Measurements from ENCODE around the gene LRRC7.

Gene LRRC7

DNA sequence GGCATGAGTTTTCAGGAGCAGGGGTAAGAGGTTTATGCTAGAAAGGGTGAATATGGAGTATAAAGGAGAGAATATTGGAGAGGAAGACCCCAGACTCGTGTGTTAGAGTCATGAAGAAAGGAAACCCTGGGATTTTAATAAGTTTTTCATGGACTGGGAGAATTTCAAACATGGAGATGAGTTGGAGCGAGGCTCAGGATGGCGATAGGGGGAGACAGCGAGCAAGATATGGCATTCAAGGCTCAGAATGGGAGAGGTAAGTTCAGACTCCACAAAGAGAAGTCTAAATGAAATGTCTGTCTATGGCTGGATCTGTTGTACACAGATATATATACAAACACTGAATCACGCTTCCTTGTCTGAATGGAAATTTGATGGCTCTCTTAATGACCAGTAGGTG is 545.1 kb downstream of the LRRC7 start:
- DNase-seq, result no peak

DNA sequence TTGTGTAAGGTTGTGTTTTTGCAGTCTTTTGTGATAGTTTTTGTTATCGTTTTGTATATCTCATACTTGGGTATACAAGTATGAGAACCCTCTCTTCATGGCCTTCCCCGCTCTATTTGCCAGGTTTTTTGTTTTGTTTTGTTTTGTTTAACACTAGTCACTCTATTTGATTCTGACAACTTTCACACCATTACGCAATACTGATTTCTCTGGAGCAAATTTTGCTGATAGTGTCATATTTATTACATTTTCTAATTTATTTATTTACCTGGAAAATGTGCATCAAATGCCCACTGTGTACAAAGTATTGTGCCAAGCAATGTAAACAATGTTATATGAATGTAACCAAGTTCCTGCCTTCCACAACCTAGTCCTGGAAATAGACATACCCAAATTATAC is 547.6 kb downstream of the LRRC7 start:
- no peak for DNase-seq

DNA sequence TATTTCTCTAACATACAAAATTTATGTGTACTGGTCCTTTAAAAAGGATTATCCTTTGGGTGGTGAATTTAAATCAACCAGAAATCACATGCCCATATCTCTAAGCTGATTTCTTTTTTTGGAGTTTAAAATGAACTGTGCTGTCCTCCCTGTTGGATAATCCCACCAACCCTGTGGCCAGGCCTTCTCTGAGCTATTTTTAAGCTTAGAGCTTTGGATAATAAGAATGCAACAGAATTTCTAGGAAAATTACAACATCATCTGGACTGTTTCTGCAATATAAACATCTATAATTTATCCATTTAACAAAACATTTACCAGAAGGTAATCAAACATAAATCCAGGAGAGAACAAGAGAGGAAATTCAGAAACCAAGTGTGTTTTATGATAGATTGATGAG is 549.3 kb downstream of the LRRC7 start:
- no peak for DNase-seq

DNA sequence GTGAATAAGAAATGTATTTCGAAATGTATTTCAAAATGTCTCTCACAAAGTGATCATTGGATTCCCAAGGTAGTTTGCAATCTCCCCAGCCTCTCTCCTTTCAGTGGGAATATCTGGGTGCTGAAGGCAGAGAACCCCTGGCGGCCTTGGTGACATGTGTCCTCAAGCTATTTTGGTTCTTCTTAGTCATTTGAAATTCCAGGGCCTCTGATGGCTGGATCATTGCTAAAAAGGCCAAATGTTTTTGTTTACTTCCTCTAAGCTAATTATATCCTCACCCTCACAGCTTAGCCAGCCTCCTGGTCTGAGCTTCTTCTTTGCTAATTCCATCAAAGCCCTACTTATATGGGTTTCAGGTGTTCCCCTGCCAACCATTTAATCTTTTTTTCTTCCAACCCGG is 566.4 kb downstream of the LRRC7 start:
- no peak for DNase-seq

DNA sequence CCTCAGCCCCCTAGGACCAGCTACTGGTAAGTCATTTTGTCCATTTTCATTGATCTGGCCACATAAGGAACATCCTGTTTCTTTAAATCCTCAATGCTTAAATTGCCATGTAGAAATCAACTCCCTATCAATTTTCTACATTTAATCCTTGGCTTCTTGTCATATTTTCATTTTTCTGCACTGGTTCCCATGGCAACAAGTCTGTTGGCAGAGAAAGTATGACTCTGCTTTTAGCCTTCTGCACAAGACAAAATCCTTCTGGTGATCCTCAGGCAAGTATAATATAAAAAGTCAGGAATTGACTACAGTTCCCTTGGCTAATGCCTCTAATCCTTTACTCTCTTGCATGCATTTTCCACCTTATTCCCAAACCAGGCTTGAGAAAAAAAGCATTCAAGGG is 572.6 kb downstream of the LRRC7 start:
- no peak for DNase-seq

DNA sequence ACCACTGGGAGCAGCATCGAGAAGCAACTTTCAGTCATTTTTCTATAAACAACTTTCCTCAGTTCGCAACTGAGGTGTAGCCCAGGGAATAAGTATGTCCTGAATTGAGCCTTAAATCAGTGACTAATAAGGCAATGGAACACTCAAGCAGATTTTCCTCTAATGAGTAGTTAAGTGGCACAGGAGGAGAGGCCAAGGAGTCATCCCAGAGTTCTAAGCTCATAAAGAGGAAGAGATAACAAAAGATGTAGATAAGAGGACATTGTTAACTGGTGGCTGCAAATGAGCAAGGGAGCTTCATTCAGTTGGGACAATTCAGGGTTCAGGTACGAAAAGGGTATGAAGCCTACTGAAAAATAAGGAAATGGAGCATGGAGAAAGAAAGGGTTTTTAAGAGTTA is 573.2 kb downstream of the LRRC7 start:
- no peak for DNase-seq

DNA sequence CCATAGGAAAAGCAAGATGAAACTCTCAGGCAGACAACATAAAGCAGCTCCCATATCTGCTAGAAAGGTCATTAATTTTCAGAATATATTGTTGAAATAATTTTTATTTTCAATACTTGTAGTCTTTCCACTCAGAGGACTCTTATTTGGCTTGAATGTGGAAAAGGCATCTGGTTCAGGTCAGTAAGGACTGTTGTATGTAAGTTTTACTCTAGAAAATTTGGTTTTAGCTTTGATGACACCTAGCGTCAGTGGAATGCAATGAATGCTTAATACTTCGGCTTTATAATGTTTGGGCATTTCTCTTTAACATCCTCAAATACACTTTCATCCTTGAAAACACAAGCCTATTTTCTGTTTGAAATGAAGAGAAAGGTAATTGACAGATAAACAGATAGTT is 574.4 kb downstream of the LRRC7 start:
- no peak for DNase-seq

DNA sequence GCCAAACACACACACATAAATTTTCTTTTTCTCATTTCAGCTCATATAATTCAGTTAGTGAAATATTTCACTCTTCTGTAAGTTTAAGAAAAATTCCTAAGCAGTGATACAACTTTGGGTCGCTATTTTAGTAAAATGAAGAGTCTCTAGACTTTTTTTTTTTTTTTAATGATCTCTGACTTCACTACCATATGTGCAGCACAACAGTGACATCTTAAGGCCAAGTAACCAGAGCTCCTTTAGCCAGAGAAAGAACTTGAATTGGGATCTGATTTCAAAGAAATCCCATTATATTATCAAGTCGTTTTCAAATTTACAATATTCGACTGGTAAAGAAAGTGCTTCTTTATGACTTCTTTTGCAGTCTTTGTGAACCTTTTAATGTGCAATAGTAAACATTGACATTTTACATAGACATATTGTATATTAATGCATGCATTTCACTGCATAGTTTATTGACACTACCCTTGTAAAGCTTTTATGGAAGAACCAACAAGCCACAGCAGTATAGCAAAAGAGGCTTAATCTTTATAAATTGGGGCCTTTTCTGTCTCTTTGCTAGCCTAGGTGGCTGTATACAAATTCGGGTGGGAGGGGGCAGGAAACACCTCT is 575.4 kb downstream of the LRRC7 start:
- no peak for DNase-seq

DNA sequence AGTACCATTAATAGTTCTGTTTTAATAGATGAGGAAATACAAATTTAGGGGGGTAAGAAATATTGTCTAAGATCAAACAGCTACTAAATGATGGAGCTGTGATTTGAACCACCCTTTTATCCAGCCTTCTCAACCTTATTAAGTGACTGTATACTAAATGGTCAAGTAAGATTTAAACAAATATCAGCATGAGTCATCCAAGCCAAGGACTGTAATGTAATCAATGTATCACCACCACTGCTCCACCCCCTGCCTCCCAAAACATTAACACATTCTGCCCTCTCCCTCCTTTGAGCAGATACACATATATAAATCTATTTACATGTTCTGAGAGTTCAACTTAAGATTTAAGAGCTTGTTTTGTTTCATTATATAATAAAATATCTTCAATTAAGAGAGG is 578.8 kb downstream of the LRRC7 start:
- DNase-seq, result no peak

DNA sequence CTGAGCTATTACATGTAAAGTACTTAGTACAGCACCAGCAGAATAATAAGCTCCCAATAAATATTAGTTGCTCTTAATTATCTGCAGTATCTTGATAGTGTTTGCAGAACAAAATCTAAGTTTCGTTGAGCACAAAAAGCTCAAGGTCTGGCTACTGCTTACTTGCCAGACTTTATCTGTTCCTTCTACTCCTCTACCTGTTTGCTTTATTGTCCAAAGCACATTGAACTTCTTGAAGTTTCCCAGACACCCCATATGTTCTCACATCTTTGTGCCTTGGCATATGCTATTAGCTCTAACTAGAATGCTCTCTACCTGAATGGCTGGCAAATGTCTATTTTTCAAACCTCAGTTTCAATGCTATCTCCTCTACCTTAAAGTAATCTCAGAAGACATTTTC is 582.7 kb downstream of the LRRC7 start:
- DNase-seq, result no peak

DNA sequence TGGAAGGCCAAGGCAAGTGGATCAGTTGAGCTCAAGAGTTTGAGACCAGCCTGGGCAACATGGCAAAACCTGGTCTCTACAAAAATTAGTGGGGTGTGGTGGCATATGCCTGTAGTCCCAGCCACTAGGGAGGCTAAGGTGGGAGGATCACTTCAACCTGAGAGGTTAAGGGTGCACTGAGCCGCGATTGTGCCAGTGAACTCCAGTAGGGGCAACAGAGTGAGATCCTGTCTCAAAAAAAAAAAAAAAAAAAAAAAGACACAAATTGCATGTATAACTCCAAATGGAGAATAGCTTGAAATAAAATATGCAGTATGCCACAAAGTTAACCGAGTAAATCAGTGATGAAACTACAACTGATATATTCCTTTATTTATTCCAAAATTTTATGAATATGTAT is 586.0 kb downstream of the LRRC7 start:
- DNase-seq, result no peak

DNA sequence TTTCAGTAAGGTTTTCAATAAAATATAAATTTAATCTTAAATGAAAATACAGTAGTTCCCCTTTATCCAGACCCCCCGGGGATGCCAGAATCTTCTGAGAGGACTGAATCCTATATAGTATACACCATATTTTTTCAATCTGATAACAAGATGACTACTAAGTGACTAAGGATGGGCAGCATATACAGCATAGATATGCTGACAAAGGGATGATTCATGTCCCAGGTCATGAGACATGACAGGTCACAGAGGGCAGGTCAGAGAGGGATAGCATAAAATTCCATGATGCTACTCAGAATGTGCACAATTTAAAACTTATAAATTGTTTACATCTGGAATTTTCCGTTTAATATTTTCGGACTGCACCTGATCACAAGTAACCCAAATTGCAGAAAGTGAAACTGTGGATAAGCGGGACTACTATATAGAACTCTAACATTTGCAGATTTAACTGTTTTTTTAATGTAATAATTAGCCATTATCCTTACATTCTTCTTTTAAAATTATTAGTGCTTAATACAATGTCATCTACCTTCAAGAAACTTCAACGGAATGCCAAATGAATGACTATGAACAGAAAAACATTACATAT is 588.9 kb downstream of the LRRC7 start:
- DNase-seq, result no peak

DNA sequence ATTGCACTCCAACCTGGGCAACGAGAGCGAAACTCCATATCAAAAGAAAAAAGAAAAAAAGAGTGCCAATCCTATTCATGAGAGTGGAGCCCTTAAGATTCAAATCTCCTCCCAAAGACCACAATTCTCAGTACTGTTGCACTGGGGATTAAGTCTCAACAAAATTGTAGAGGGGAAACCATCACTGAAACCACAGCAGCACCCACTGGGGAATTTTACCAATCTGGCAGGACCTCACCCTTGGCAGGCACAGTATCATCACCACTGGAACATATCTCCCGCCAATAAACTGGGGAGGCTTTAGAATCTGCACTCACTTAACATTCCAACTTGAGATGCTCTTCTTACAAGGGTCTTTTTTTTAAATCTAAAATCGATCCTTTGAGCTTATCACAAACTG is 596.6 kb downstream of the LRRC7 start:
- no peak for DNase-seq

DNA sequence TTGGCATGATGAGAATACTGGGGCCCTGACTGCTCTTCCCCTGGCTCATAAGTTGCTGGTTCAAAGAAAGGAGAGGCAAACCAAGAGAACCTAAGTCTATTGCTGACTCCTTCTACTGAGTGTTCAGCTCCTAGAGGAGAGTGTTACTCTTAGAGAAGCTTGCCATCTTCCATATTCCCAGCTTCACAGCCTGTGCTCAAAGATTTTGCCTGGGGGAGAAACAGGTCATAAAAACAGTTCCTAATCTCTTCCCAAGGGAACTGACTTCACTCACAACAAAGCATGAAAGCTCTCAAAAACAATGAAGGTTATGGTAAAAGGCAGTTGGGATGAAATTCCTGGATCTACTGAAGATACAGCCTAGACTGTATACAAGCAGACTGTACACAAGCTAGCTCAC is 600.6 kb downstream of the LRRC7 start:
- no peak for DNase-seq

DNA sequence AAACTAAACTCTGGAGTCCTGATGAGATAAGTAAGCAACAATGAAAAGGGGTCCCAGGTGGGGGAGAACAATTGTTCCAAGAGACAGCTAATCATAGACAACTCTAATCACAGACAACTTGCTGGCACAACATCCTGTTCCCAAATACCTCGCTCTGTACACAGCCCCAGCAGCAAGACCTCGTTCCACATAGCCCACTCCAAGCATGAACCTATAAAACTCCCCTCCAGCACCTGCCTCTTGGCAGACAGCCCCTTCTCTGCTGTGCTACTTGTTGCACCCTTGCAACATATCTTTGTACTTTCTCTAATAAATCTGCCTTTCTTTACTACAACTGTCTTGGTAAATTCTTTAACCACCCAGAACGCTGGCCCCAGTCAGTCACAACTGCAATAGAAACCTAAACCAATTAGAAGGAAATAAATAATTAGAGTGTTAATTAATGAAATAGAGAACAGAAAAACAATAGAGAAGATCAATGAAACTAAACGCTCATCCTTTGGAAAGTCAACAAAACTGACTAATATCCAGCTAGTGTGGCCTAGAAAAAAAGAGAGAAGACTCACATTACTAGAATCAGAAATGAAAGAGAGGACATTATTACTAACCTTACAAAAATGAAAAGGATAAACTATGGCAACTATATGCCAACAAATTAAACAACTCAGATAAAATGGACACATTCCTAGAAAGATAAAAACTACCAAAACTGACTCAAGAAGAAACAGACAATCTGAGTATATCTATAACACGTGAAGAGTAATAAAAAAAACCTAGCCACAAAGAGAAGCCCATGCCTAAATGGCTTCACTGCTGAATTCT is 601.5 kb downstream of the LRRC7 start:
- no peak for DNase-seq

DNA sequence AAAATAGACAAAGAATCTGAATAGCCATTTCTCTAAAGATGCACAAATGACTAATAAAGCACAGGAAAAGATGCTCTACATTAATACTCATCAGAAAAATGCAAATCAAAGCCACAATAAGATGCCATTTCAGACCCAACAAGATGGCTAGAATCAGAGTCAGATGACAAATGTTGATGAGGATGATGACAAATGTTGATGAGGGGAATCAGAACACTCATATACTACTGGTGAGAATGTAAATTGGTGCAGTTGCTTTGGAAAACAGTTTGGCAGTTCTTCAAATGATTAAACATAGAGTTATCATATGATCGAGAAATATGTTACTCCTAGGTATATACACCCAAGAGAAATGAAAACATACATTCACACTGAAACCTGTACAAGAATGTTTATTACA is 603.8 kb downstream of the LRRC7 start:
- DNase-seq, result no peak
